Activated CD4-positive, alpha-beta T cell treated with anti-CD3 and anti-CD28 coated beads, Interleukin-2, amount 50 U/mL, for 16 hours (primary cell): ENCODE data around the gene FOXP2.
"Not testable (repeated sequence)": the region's sequence is repeated elsewhere in the genome, so short reads cannot be mapped to it uniquely, and the experiment has no call there.

Experiments used
- DNase-seq: peaks from one replicate; pipeline ENCODE4 v3.0.0-alpha.2; 2020

FOXP2 gene

DNA sequence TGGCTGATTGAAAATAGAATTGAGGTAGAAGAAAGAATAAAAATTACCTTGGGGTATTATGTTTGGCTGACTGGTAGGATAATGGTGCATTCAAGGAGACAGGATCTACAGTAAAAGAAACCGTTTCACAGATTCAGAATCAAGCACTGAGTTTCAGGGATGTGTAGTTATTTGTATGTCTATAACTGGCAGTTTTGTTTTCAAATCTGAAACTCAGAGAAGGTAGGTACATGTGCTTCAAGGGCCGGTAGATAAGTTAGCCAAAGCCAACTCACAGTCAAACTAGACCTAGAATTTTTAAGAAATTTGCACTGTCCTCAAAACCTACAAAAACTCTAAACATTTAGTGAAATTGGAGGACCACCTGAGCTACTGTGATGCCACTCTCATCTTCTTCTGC lies 191.5 kb downstream of the FOXP2 start:
- DNase-seq = no peak

GRCh38 chr7:114608822-114609221 lies 194.2 kb downstream of the FOXP2 start:
- DNase-seq = not testable (repeated sequence)

GRCh38 chr7:114620208-114620607 lies 205.6 kb downstream of the FOXP2 start:
- no peak for DNase-seq

- no peak for DNase-seq
These were observed 207.6 kb downstream of the FOXP2 start for GRCh38 chr7:114622221-114622620.

DNA sequence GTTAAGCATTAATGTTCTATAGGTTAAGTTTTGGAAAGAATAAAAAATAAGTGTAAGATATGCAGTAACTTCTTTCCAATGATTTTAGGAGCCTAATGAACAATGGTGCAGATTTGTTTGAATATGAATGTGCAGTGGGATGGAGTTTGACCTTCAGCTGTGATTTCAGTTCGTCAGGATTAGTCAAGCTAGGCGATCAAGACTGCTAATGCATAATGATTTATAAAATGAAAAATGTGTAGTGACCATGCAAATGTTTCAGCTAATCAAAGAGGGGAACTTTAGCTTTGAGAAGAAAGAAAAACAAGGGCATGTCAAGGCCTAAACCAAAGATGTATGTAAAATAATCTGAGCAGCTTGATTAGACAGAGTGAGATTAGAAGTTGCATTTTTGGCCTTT lies 208.5 kb downstream of the FOXP2 start:
- no peak for DNase-seq

DNA sequence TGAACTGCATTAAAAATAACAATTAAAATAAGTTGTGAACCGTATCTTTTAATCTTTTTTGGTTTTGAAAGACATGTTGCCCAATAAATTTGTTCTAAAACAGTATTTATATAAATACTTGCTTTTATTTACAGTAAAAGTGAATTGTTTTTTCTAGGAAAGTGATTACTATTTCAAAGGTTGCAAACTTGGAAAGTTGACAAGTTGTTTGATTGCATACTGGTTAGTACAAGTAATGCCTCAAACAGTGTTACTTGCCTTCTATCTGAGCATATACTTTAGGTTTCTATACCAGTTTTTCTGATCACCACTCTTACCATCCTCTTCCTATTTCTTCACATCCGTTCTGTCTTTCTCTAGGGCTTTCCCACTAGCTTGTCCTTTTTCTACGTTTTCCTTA lies 212.6 kb downstream of the FOXP2 start:
- DNase-seq = no peak

DNA sequence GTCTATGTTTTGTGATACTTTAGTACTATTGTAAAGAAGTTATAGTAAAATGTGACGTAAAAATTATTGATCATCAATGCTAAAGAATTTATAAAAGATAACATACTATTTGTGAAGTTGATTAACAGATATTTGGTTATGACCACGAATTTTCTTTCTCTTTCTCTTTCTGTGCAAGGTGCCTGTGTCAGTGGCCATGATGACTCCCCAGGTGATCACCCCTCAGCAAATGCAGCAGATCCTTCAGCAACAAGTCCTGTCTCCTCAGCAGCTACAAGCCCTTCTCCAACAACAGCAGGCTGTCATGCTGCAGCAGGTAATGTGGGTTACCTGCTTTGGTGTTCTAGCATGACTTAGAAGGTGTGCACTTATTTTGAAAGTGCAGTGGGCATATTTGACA lies 213.7 kb downstream of the FOXP2 start:
- no peak for DNase-seq

DNA sequence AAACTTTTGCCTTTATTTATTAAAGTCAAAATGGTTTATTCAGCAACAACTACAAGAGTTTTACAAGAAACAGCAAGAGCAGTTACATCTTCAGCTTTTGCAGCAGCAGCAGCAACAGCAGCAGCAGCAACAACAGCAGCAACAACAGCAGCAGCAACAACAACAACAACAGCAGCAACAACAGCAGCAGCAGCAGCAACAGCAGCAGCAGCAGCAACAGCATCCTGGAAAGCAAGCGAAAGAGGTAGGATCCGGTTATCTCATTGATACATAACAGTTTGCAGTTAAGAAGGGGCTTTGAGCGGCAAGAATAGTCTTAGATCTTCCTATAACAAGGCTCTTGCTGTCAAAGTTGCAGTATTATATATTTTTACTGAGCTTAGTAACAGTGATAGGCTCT lies 215.1 kb downstream of the FOXP2 start:
- no peak for DNase-seq

GRCh38 chr7:114630201-114630990 lies 215.8 kb downstream of the FOXP2 start:
- DNase-seq = no peak

GRCh38 chr7:114631249-114631822 lies 216.7 kb downstream of the FOXP2 start:
- DNase-seq = no peak

DNA sequence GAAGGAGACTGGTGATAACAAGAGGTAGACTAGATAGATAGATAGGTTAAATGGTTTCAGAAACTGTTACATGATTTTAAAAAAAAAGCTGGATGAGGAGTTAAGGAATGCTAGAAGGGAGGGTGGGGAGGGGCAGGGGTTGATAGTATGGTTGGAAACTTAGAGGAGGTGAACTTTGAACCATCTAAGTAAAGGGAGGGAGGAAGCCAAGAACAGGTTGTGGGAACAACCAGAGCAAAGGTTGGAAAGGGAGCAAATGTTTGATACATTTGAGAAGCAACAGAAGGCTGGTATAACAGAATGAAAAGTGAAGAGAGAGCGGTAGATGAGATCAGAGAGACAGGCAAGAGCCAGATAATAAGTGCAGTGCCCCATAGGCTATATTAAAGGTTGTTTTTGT lies 224.8 kb downstream of the FOXP2 start:
- no peak for DNase-seq

DNA sequence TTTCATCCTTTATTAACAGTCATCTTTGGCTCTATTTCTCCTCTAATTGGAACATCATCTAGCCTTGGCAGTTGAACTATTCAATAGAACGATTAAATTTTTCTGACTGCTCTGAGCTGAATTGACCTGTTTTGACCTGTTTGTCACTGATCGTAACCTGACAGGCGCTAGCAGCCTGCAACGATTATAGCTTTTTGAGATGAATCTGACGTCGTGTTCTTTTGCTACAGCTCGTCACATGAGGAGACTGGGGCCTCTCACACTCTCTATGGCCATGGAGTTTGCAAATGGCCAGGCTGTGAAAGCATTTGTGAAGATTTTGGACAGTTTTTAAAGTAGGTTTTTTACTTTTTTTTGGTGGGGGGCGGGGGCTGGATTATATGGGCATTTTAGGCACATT lies 229.8 kb downstream of the FOXP2 start:
- no peak for DNase-seq

GRCh38 chr7:114645451-114645850 lies 230.8 kb downstream of the FOXP2 start:
- no peak for DNase-seq

DNA sequence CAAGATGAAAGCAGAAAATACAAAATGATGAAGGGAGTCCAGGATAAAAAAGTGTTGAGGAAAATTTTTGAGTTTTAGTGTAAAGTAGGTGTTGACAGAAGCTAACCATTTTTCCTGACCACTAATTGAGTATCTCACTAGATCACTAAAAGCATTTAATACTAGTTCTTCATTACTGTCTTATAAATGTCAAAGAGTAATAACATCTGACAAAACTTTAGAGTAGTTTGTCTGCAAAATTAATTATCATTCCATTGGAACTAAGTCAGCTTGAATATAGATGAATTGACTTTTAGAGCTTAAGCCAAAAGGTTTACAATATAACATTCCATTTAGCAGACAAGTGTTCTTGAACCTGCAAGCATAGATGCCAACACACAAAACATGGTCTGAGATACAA lies 232.9 kb downstream of the FOXP2 start:
- DNase-seq = no peak

GRCh38 chr7:114648117-114648516 lies 233.5 kb downstream of the FOXP2 start:
- DNase-seq = no peak

DNA sequence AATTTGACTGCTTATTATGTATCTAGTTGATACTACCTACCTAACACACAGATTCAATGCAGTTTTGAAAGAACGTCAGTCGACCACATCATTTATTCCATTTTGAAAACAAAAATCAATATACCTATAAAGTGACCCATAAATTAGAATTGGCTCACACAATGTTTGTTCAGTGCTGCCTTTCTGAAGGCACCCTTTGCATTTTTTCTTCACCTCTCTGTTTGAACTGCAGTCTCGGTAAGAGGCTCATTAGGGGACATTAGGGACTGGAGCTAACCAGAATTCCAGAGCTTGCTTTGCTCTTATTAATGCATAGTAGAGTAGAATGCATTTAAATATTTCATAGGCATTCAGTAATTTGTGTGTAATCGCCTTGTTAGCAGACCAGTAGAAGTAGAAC lies 234.1 kb downstream of the FOXP2 start:
- no peak for DNase-seq

DNA sequence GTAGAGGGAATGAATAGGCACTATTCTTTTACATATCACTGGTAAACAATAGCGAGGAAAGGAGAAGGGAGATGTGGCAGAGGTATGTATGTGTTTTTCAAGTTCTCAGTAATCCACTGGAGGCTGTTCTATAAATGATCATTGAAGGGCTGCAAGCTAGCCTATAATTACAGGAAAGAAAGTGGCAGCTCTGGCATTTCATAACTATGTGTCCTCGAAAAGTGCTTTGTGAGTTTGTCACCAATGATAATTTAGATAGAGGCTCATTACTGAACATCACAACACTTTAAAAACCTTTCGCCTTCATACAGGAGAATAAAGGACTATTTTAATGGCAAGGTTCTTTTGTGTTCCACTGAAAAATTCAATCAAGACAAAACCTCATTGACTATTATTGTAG lies 235.1 kb downstream of the FOXP2 start:
- no peak for DNase-seq

GRCh38 chr7:114650491-114650890 lies 235.9 kb downstream of the FOXP2 start:
- DNase-seq = no peak

GRCh38 chr7:114652041-114652440 lies 237.4 kb downstream of the FOXP2 start:
- no peak for DNase-seq

- DNase-seq = no peak
These were observed 238.9 kb downstream of the FOXP2 start for GRCh38 chr7:114653364-114654088.

DNA sequence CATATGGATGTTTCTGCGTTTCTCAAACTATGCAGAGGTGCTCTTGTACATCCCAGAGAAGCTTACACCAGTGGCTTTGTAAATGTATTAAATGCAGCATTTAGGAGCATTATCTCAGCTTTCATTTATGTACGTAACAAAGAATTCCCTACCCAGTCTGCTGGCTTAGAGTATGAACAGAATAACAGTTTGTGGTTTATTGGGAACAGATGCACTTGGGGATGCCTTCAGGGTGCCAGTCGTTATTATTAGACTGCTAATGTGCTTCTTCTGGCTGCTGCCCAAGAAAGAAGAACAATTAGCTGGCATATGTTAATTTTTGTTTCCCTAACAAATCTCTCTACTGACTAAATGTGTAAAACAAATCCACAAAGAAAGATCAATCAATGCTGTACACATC lies 241.9 kb downstream of the FOXP2 start:
- DNase-seq = no peak

DNA sequence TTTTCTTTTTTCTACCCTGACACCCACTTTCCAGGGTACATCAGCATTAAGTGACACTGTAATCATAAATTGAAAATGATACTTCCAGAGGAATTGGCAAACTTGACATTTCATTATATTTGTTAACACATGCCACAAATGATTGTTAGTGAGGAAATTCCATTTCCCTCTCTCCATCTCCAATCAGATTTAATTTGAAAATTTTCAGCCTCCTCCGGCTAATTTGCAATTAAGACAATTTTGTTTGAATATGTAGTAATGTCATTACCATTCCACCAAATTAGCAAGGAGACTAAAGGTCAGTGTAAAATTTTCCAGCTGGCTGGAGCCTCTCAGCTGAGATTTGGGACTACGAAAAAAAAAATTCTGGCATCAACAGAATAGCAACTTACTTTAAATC lies 242.7 kb downstream of the FOXP2 start:
- no peak for DNase-seq

- DNase-seq = no peak
These were observed 243.6 kb downstream of the FOXP2 start for GRCh38 chr7:114658216-114658615.

DNA sequence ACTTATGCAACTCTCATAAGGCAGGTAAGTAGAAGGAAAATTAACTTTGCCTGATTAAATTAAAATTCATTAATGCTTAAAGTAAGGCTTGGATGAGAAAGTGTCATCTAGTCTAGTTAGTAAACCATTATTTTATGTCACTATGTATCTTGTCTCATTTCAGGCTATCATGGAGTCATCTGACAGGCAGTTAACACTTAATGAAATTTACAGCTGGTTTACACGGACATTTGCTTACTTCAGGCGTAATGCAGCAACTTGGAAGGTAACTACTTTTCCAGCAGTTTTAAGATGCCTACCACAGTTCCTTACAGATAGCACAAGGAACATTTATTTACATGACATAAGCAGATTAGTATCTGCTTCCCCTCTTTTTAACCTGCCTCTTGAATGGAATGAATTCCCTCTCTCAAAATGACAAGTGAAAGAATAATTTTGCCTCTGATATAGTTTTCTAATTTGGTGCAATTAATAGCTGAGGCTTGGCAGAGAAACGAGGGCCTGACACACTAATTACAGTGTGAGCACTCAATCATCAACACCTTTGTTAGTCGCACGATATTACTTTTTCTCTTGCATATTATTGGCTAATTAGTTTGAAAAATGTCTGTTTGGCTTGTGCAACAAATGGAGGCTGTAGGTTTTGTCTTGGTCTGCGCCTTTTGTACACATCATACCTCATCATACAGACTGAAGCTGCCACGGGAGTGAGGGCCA lies 245.0 kb downstream of the FOXP2 start:
- no peak for DNase-seq
